GM19099 (cell line): ENCODE results near the gene CIRBP.

Experiments used
- POLR2A ChIP-seq: IDR thresholded peaks from 3 replicates; pipeline ENCODE4 v1.6.1; 2011; ENCODE audit warnings: low read depth; ENCODE audit not compliant: insufficient read length; ENCODE audit errors: extremely low read depth

Gene CIRBP

GRCh38 chr19:1309977-1310852, 41.1 kb downstream of the CIRBP start:
- no peak for TF ChIP-seq POLR2A

- TF ChIP-seq POLR2A, result no peak
Observed at GRCh38 chr19:1310853-1311180, 41.7 kb downstream of the CIRBP start.

GRCh38 chr19:1311543-1312091, 42.5 kb downstream of the CIRBP start:
- TF ChIP-seq POLR2A, result no peak

GRCh38 chr19:1312767-1313694, 43.9 kb downstream of the CIRBP start:
- TF ChIP-seq POLR2A, result no peak

GRCh38 chr19:1313695-1314613, 44.8 kb downstream of the CIRBP start:
- no peak for TF ChIP-seq POLR2A

- no peak for TF ChIP-seq POLR2A
Observed at GRCh38 chr19:1315470-1316166, 46.5 kb downstream of the CIRBP start.

- no peak for TF ChIP-seq POLR2A
Observed at GRCh38 chr19:1316466-1316865, 47.3 kb downstream of the CIRBP start.

- no peak for TF ChIP-seq POLR2A
Observed at GRCh38 chr19:1317274-1318003, 48.3 kb downstream of the CIRBP start.

GRCh38 chr19:1318678-1319471, 49.7 kb downstream of the CIRBP start:
- TF ChIP-seq POLR2A, result no peak

- no peak for TF ChIP-seq POLR2A
Observed at GRCh38 chr19:1321539-1321938, 52.4 kb downstream of the CIRBP start.

GRCh38 chr19:1322198-1322981, 53.3 kb downstream of the CIRBP start:
- TF ChIP-seq POLR2A, result no peak
